Psoas muscle (tissue), 8 donors: ENCODE data around the gene GNAZ. TPM values are rescaled to one million over a fixed set of nuclear protein-coding genes. Genes with fewer than 3 reads are reported as not detected.

Source experiments
- ATAC-seq, 4 donors: fragments of 200-7000 bp; cut with Tn5 transposase; one replicate each; pipeline ENCODE4 v1.9.1; 2020; ENCODE audit warnings: moderate library complexity in 3 of 4, mild to moderate bottlenecking in 2 of 4
- DNase-seq, 2 donors: peaks; one replicate each; pipeline ENCODE4 v3.0.0-alpha.2; 2020
- H3K27ac ChIP-seq: fragments of 200-600 bp; one replicate; pipeline ENCODE4 v1.8.0; 2022
- H3K27me3 ChIP-seq, 3 donors: fragments of 200-600 bp in 1 of 3; one replicate each; pipeline versions ENCODE4 v1.6.1 to v1.8.0; 2013 to 2022; ENCODE audit warnings: low read length in 2 of 3, mild to moderate bottlenecking in 2 of 3, moderate library complexity in 1 of 3; ENCODE audit not compliant: insufficient read depth in 3 of 3
- H3K36me3 ChIP-seq, 2 donors: fragments of 200-600 bp in 1 of 2; one replicate each; pipeline versions ENCODE4 v1.6.1 to v1.8.0; 2013 to 2022; ENCODE audit warnings: low read depth in 1 of 2, mild to moderate bottlenecking in 1 of 2, moderate library complexity in 1 of 2; ENCODE audit not compliant: insufficient read depth in 1 of 2
- H3K4me1 ChIP-seq: fragments of 200-600 bp; one replicate; pipeline ENCODE4 v1.8.0; 2022
- H3K4me3 ChIP-seq: fragments of 200-600 bp; one replicate; pipeline ENCODE4 v1.8.0; 2022; ENCODE audit warnings: mild to moderate bottlenecking
- H3K9me3 ChIP-seq: fragments of 200-600 bp; one replicate; pipeline ENCODE4 v1.8.0; 2022
- CTCF ChIP-seq: fragments of 200-600 bp; IDR thresholded peaks from one replicate; pipeline ENCODE4 v1.8.0; 2022; ENCODE audit warnings: antibody characterized with exemption
- WGBS, 3 donors: extraction: QIAGEN DNeasy Blood & Tissue Kit; methylation state at CpG; one replicate each; pipeline versions ENCODE4 v1.1.6 to v1.1.7; 2013; 5-methylcytosine and 5-hydroxymethylcytosine counted together
- intact Hi-C, 2 donors: fragments of 100-400 bp; cut with DNase I; formaldehyde crosslinking; loops; one replicate each; pipeline versions ENCODE4 v1.11.0 to v1.14.2; 2022
- polyA plus RNA-seq, 3 donors: library from polyadenylated mRNA; stranded (reverse); fragments of 200-250 nt; gene quantifications; one replicate each; pipeline ENCODE4 v1.2.3, GENCODE V29; 2013
- total RNA-seq, 4 donors: library from RNA; stranded (reverse); fragmentation: NEBNext Ultra II Directional in 2 of 4; extraction: Animal tissue kit (Norgen Biotek cat#: 25700) in 2 of 4; gene quantifications; one replicate each; pipeline versions ENCODE4 v1.2.1 to v1.2.4, GENCODE V29; 2021 to 2023
- donor health status: healthy with polysubstance abuse.
- donor health status: DM: no; HTN: no; CAD: no; lungs with moderate emphysema.
- donor health status: Bipolar disorder and iron deficiency.
- donor health status: healthy.
- donor health status: DM: yes; HTN: yes; CAD: no.
- donor health status: DM: no; HTN: no; CAD: no.
- donor health status: DM: no; HTN: no; CAD: no.
- donor health status: DM: yes; HTN: yes; CAD: no.

GNAZ gene
- total and polyA plus RNA-seq, 7 donors = 0.99 to 3.9 (median 1.7) TPM

- ATAC-seq (no peak), DNase-seq (no peak)
- Histone ChIP-seq H3K27ac (no peak overlapping the region), H3K4me3 (no peak overlapping the region), H3K9me3 (no peaks in the 10 kb centered on the region), H3K36me3 (no peaks in the 10 kb centered on the region), H3K27me3 (no peaks in the 10 kb centered on the region), H3K4me1 (no peaks in the 10 kb centered on the region)
- WGBS, 3 donors = 93 to 94% (median 94%) methylated on average over 9 of the region's 9 CpGs
- no peak for TF ChIP-seq CTCF
- intact Hi-C loops = no loop called here
Measured at GRCh38 chr22:23079240-23079768, 9.0 kb downstream of the GNAZ start.

- 51 to 62% (median 58%) methylated on average over 9 of the region's 9 CpGs for WGBS, 3 donors
- intact Hi-C loops = no loop called here
- Histone ChIP-seq H3K4me3 (no peak overlapping the region), H3K27me3 (no peaks in the 10 kb centered on the region), H3K9me3 (no peaks in the 10 kb centered on the region), H3K4me1 (no peaks in the 10 kb centered on the region), H3K36me3 (no peaks in the 10 kb centered on the region), H3K27ac (no peak overlapping the region)
- TF ChIP-seq CTCF = no peak
- ATAC-seq = peak in 3 of 4 donors; percentile 54 to 71 (median 62)
- DNase-seq = no peak
Measured at GRCh38 chr22:23079814-23080521, 9.6 kb downstream of the GNAZ start.

GRCh38 chr22:23080613-23081290 is 10.4 kb downstream of the GNAZ start:
- TF ChIP-seq CTCF = no peak
- Histone ChIP-seq H3K4me3 (no peak overlapping the region), H3K27ac (no peak overlapping the region), H3K27me3 (no peaks in the 10 kb centered on the region), H3K36me3 (no peaks in the 10 kb centered on the region), H3K9me3 (no peaks in the 10 kb centered on the region), H3K4me1 (no peaks in the 10 kb centered on the region)
- intact Hi-C loops = no loop called here
- ATAC-seq (no peak), DNase-seq (no peak)
- WGBS, 3 donors = 90 to 92% (median 91%) methylated on average over 11 of the region's 11 CpGs

- H3K36me3 ChIP-seq = no peaks in the 10 kb centered on the region
- no peak overlapping the region for H3K27ac ChIP-seq
- H3K4me1 ChIP-seq = no peaks in the 10 kb centered on the region
- 87 to 91% (median 88%) methylated on average over 5 of the region's 5 CpGs for WGBS, 3 donors
- H3K27me3 ChIP-seq = no peaks in the 10 kb centered on the region
- intact Hi-C loops = no loop called here
- DNase-seq (no peak), ATAC-seq (no peak)
- no peak for TF ChIP-seq CTCF
- H3K9me3 ChIP-seq = no peaks in the 10 kb centered on the region
- no peak overlapping the region for H3K4me3 ChIP-seq
Measured at GRCh38 chr22:23082534-23083314, 12.4 kb downstream of the GNAZ start.
